ENCODE measurements around the gene RGS17. TPM values are rescaled to one million over a fixed set of nuclear protein-coding genes. Genes with fewer than 3 reads are reported as not detected.

The RGS17 gene
- total RNA-seq, 4 donors from 2014 or later, result 0.88 to 4.8 (median 0.91) TPM; not detected in 1

DNA sequence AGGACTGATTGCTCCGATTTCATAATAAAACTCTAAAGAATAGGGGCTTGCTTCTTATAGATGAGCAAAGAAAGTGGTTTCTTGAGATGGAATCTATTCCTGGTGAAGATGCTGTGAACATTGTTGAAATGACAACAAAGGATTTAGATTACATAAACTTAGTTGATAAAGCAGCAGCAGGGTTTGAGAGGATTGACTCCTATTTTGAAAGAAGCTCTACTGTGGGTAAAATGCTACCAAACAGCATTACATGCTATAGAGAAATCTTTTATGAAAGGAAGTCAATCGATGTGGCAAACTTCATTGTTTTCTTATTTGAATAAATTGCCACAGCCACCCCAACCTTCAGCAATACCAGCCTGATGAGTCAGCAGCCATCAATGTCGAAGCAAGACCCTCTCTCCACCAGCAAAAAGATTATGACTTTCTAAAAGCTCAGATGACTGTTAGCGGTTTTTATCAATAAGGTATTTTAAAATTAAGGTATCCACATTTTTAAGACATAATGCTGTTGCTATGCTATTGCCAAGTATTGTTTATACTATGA is 115.9 kb downstream of the RGS17 start:
- Histone ChIP-seq H3K9me3 (no peaks in the 10 kb centered on the region), H3K4me3 (no peak overlapping the region), H3K27ac (no peak overlapping the region), H3K36me3 (no peaks in the 10 kb centered on the region), H3K27me3 (no peaks in the 10 kb centered on the region), H3K4me1 (no peaks in the 10 kb centered on the region)
- intact Hi-C loops (cut with DNase I; ENCODE audit: low total_unique reads), result no loop called here
- TF ChIP-seq POLR2A (IDR thresholded peaks at IDR 0.05) (no peak), CTCF (IDR thresholded peaks at IDR 0.05) (no peak)
- no peak for DNase-seq

- H3K9me3 ChIP-seq, result no peaks in the 10 kb centered on the region
- DNase-seq, result no peak
- H3K27me3 ChIP-seq, result no peaks in the 10 kb centered on the region
- TF ChIP-seq POLR2A (IDR thresholded peaks at IDR 0.05) (no peak), CTCF (IDR thresholded peaks at IDR 0.05) (no peak)
- intact Hi-C loops (cut with DNase I; ENCODE audit: low total_unique reads), result no loop called here
- H3K4me1 ChIP-seq, result no peaks in the 10 kb centered on the region
- H3K4me3 ChIP-seq, result no peak overlapping the region
- H3K36me3 ChIP-seq, result no peaks in the 10 kb centered on the region
- H3K27ac ChIP-seq, result no peak overlapping the region
Measured at GRCh38 chr6:153013438-153013837, 117.6 kb downstream of the RGS17 start.

GRCh38 chr6:153012856-153013255 is 118.2 kb downstream of the RGS17 start:
- TF ChIP-seq CTCF (IDR thresholded peaks at IDR 0.05) (no peak), POLR2A (IDR thresholded peaks at IDR 0.05) (no peak)
- no peak for DNase-seq
- no peak overlapping the region for H3K27ac ChIP-seq
- no peaks in the 10 kb centered on the region for H3K36me3 ChIP-seq
- no peak overlapping the region for H3K4me3 ChIP-seq
- H3K4me1 ChIP-seq, result no peaks in the 10 kb centered on the region
- H3K9me3 ChIP-seq, result no peaks in the 10 kb centered on the region
- H3K27me3 ChIP-seq, result no peaks in the 10 kb centered on the region
- intact Hi-C loops (cut with DNase I; ENCODE audit: low total_unique reads), result no loop called here

- TF ChIP-seq CTCF (IDR thresholded peaks at IDR 0.05) (no peak), POLR2A (IDR thresholded peaks at IDR 0.05) (no peak)
- no peak for DNase-seq
- no peaks in the 10 kb centered on the region for H3K9me3 ChIP-seq
- intact Hi-C loops (cut with DNase I; ENCODE audit: low total_unique reads), result no loop called here
- H3K27me3 ChIP-seq, result no peaks in the 10 kb centered on the region
- H3K36me3 ChIP-seq, result no peaks in the 10 kb centered on the region
- H3K4me3 ChIP-seq, result peak overlapping the region; percentile 75 to 90
- no peaks in the 10 kb centered on the region for H3K4me1 ChIP-seq
- H3K27ac ChIP-seq, result peak overlapping the region; percentile 81 to 87
Measured at GRCh38 chr6:153003366-153003690, 127.8 kb downstream of the RGS17 start.

GRCh38 chr6:153002613-153003365 is 128.3 kb downstream of the RGS17 start, which contains the start of gene MTRF1L:
Gene MTRF1L, minus strand, starts transcription at chr6:153002709. Its CDS starts 24 bp downstream, at chr6:153002685.
- TF ChIP-seq POLR2A (IDR thresholded peaks at IDR 0.05), result peak; percentile 50 to 66
- no peak for TF ChIP-seq CTCF (IDR thresholded peaks at IDR 0.05)
- intact Hi-C loops (cut with DNase I; ENCODE audit: low total_unique reads), result no loop called here
- H3K9me3 ChIP-seq, result no peaks in the 10 kb centered on the region
- H3K4me1 ChIP-seq, result no peaks in the 10 kb centered on the region
- H3K27ac ChIP-seq, result peak within 1 kb of the TSS; percentile 81 to 87
- no peaks in the 10 kb centered on the region for H3K27me3 ChIP-seq
- peak within 1 kb of the TSS; percentile 75 to 90 for H3K4me3 ChIP-seq
- peak; percentile 93 to 94 for DNase-seq
- no peaks in the 10 kb centered on the region for H3K36me3 ChIP-seq

All from uterus (tissue), 4 donors.